Sigmoid colon (tissue), 7 donors: ENCODE data around the gene MED4. TPM values are rescaled to one million over a fixed set of nuclear protein-coding genes. Genes with fewer than 3 reads are reported as not detected.
A peak's percentile ranks its signal among the peaks of the same experiment; 100 is the strongest.

Experiments
- DNase-seq: peaks from one replicate; pipeline ENCODE4 v3.0.0-alpha.2; 2019
- H3K27ac ChIP-seq, 4 donors: fragments of 200-600 bp; sonication (generic); one replicate each; pipeline ENCODE4 v1.5.1; 2016 to 2019; ENCODE audit warnings: mild to moderate bottlenecking in 1 of 4
- H3K27me3 ChIP-seq, 3 donors: fragments of 200-600 bp; sonication (generic); one replicate each; pipeline ENCODE4 v1.5.1; 2019; ENCODE audit warnings: mild to moderate bottlenecking in 1 of 3
- H3K36me3 ChIP-seq, 4 donors: fragments of 200-600 bp; sonication (generic); one replicate each; pipeline ENCODE4 v1.5.1; 2016 to 2019
- H3K4me1 ChIP-seq, 4 donors: fragments of 200-600 bp; sonication (generic); one replicate each; pipeline ENCODE4 v1.5.1; 2017 to 2019
- H3K4me3 ChIP-seq, 4 donors: fragments of 200-600 bp; sonication (generic); one replicate each; pipeline ENCODE4 v1.5.1; 2017 to 2019; ENCODE audit warnings: mild to moderate bottlenecking in 2 of 4, moderate library complexity in 1 of 4
- H3K9me3 ChIP-seq, 4 donors: fragments of 200-600 bp in 3 of 4; sonication (generic) in 3 of 4; one replicate each; pipeline versions ENCODE4 v1.5.1 to v1.6.1; 2013 to 2019
- EP300 ChIP-seq, 4 donors: sonication (generic); formaldehyde crosslinking; IDR thresholded peaks; one replicate each; pipeline ENCODE4 v1.6.1; 2017; ENCODE audit warnings: antibody characterized with exemption in 4 of 4
- POLR2A ChIP-seq, 2 donors: fragments of 450-650 bp; IDR thresholded peaks; one replicate each; pipeline ENCODE4 v1.6.1; 2016; ENCODE audit warnings: antibody characterized with exemption in 2 of 2, mild to moderate bottlenecking in 2 of 2, moderate library complexity in 2 of 2
- POLR2AphosphoS5 ChIP-seq, 4 donors: sonication (generic); formaldehyde crosslinking; IDR thresholded peaks; one replicate each; pipeline ENCODE4 v1.6.1; 2017; ENCODE audit warnings: antibody characterized with exemption in 4 of 4
- WGBS, 2 donors: extraction: QIAGEN DNeasy Blood & Tissue Kit; methylation state at CpG; one replicate each; pipeline ENCODE4 v1.1.7; 2013; 5-methylcytosine and 5-hydroxymethylcytosine counted together
- intact Hi-C: fragments of 100-400 bp; cut with DNase I; formaldehyde crosslinking; loops from one replicate; pipeline ENCODE4 v1.15.1; 2023
- polyA plus RNA-seq, 3 donors: library from polyadenylated mRNA; stranded (reverse); fragments of 200-250 nt; gene quantifications; one replicate each; pipeline ENCODE4 v1.2.3, GENCODE V29; 2013
- total RNA-seq, 4 donors: library from RNA; depleted of rRNA; stranded (reverse); fragments of >200 nt; gene quantifications; one replicate each; pipeline ENCODE4 v1.1.0, GENCODE V29; 2016
- TF ChIP-seq, protein P1 (sequence below), 4 experiments: fragments of 450-650 bp in 3 of 4; fragments of 200-600 bp in 1 of 4; IDR thresholded peaks; one replicate each; pipeline ENCODE4 v1.5.1; 2016 to 2019; ENCODE audit warnings: antibody characterized with exemption in 4 of 4, mild to moderate bottlenecking in 3 of 4, moderate library complexity in 2 of 4
- donor health status: healthy with polysubstance abuse.
- donor health status: Bipolar disorder and iron deficiency.
- donor health status: healthy.

MED4 gene
- total and polyA plus RNA-seq, 7 donors = 38.5 to 76.9 (median 49.9) TPM

DNA sequence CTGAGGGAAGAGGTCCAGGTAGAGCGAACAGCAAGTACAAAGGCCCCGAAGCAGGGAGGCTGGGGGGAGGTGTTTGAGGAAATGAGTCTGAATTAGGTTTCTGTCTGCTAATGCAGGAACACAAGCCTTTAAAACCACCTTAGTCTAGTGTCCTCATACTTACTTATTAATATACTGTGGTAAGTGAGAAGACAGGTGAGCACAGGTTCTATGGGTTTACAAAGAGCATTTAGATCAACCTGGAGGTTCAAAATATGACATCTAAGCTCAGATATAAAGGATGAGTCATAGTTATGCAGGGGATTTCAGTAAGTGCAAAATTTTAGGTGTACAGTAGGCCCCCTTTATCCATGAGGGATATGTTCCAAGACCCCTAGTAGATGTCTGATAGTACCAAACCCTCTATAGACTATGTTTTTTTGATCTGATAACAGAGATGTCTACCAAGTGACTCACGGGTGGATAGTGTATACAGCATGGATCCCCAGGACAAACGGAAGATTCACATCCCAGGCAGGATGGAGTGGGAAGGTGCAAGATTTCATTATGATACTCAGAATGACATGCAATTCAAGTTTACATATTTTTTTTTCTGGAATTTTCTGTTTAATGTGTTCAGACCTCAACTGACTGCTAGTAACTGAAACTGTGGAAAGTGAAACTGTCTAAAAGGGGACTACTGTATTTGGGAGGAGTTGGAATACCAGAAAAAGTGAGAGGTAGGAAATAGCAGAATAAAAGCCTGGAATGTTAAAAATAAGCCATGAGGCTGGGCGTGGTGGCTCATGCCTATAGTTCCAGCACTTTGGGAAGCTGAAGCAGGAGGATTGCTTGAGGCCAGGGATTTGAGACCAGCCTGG lies 18.2 kb upstream of the MED4 start:
- H3K36me3 ChIP-seq = no peaks in the 10 kb centered on the region
- H3K4me1 ChIP-seq = peaks cover 0 to 18% (median 10%) of the 10 kb centered on the region in 4 donors
- H3K27ac ChIP-seq = no peak overlapping the region
- TF ChIP-seq POLR2A (IDR thresholded peaks at IDR 0.05) (no peak), POLR2AphosphoS5 (IDR thresholded peaks at IDR 0.05) (no peak), EP300 (IDR thresholded peaks at IDR 0.05) (no peak)
- TF ChIP-seq, protein P1, sequence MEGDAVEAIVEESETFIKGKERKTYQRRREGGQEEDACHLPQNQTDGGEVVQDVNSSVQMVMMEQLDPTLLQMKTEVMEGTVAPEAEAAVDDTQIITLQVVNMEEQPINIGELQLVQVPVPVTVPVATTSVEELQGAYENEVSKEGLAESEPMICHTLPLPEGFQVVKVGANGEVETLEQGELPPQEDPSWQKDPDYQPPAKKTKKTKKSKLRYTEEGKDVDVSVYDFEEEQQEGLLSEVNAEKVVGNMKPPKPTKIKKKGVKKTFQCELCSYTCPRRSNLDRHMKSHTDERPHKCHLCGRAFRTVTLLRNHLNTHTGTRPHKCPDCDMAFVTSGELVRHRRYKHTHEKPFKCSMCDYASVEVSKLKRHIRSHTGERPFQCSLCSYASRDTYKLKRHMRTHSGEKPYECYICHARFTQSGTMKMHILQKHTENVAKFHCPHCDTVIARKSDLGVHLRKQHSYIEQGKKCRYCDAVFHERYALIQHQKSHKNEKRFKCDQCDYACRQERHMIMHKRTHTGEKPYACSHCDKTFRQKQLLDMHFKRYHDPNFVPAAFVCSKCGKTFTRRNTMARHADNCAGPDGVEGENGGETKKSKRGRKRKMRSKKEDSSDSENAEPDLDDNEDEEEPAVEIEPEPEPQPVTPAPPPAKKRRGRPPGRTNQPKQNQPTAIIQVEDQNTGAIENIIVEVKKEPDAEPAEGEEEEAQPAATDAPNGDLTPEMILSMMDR (IDR thresholded peaks at IDR 0.05) = no peak
- intact Hi-C loops = no loop called here
- H3K4me3 ChIP-seq = no peak overlapping the region
- no peaks in the 10 kb centered on the region for H3K9me3 ChIP-seq
- no peak for DNase-seq
- 87 to 88% methylated on average over 5 of the region's 5 CpGs for WGBS, 2 donors
- H3K27me3 ChIP-seq = no peaks in the 10 kb centered on the region

- Histone ChIP-seq H3K4me3 (no peak overlapping the region), H3K27ac (peak overlapping the region in 3 of 4 donors; percentile 46 to 55 (median 48)), H3K27me3 (no peaks in the 10 kb centered on the region), H3K36me3 (no peaks in the 10 kb centered on the region), H3K9me3 (no peaks in the 10 kb centered on the region), H3K4me1 (peaks cover 0 to 18% (median 10%) of the 10 kb centered on the region in 4 donors)
- TF ChIP-seq POLR2A (IDR thresholded peaks at IDR 0.05) = no peak
- no peak for DNase-seq
- 21 to 56% methylated on average over 3 of the region's 3 CpGs for WGBS, 2 donors
- intact Hi-C loops = no loop called here
Measured at GRCh38 chr13:48110931-48111721, 16.2 kb upstream of the MED4 start.

GRCh38 chr13:48110132-48110868 lies 15.4 kb upstream of the MED4 start:
- TF ChIP-seq POLR2AphosphoS5 (IDR thresholded peaks at IDR 0.05) (no peak), EP300 (IDR thresholded peaks at IDR 0.05) (no peak), POLR2A (IDR thresholded peaks at IDR 0.05) (no peak)
- TF ChIP-seq, protein P1 (IDR thresholded peaks at IDR 0.05) = no peak
- H3K4me1 ChIP-seq = peaks cover 0 to 18% (median 10%) of the 10 kb centered on the region in 4 donors
- H3K9me3 ChIP-seq = no peaks in the 10 kb centered on the region
- peak overlapping the region; percentile 8 to 55 (median 47) for H3K27ac ChIP-seq
- no peak for DNase-seq
- intact Hi-C loops = no loop called here
- no peaks in the 10 kb centered on the region for H3K36me3 ChIP-seq
- 72 to 73% methylated on average over 3 of the region's 3 CpGs for WGBS, 2 donors
- no peak overlapping the region for H3K4me3 ChIP-seq
- H3K27me3 ChIP-seq = no peaks in the 10 kb centered on the region

DNA sequence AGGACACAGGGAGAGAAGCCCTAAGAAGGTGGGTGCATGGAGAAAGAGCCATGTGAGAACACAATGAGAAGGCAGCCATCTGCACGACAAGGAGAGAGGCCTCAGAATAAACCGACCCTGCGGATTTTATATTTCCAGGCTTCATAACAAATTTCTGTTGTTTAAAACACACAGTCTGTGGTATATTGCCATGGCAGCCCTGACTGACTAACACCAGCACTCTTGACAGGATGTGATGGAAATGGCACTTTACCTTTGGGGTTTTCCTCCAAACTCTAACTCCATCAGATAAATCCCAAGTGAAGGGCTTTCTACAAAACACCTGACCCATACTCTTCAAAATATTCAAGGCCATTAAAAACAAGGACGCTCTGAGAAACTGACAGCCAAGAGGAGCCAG lies 13.2 kb upstream of the MED4 start:
- H3K27ac ChIP-seq = no peak overlapping the region
- H3K9me3 ChIP-seq = no peaks in the 10 kb centered on the region
- peaks cover 0 to 18% (median 10%) of the 10 kb centered on the region in 4 donors for H3K4me1 ChIP-seq
- no peak for DNase-seq
- TF ChIP-seq EP300 (IDR thresholded peaks at IDR 0.05) (no peak), POLR2AphosphoS5 (IDR thresholded peaks at IDR 0.05) (no peak), POLR2A (IDR thresholded peaks at IDR 0.05) (no peak)
- TF ChIP-seq, protein P1 (IDR thresholded peaks at IDR 0.05) = no peak
- H3K27me3 ChIP-seq = no peaks in the 10 kb centered on the region
- WGBS, 2 donors = 66 to 80% methylated on average over 4 of the region's 4 CpGs
- no peaks in the 10 kb centered on the region for H3K36me3 ChIP-seq
- no peak overlapping the region for H3K4me3 ChIP-seq
- intact Hi-C loops = no loop called here
